Measurements from ENCODE around the gene TMEM60. TPM values are rescaled to one million over a fixed set of nuclear protein-coding genes. Genes with fewer than 3 reads are reported as not detected.

Gene TMEM60, protein sequence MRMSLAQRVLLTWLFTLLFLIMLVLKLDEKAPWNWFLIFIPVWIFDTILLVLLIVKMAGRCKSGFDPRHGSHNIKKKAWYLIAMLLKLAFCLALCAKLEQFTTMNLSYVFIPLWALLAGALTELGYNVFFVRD
- 10 to 100 TPM in 2 of 4 donors, 1 to 10 TPM in 1, under 1 TPM in 1; 0.51 to 27.6 (median 9.0) TPM for total RNA-seq

DNA sequence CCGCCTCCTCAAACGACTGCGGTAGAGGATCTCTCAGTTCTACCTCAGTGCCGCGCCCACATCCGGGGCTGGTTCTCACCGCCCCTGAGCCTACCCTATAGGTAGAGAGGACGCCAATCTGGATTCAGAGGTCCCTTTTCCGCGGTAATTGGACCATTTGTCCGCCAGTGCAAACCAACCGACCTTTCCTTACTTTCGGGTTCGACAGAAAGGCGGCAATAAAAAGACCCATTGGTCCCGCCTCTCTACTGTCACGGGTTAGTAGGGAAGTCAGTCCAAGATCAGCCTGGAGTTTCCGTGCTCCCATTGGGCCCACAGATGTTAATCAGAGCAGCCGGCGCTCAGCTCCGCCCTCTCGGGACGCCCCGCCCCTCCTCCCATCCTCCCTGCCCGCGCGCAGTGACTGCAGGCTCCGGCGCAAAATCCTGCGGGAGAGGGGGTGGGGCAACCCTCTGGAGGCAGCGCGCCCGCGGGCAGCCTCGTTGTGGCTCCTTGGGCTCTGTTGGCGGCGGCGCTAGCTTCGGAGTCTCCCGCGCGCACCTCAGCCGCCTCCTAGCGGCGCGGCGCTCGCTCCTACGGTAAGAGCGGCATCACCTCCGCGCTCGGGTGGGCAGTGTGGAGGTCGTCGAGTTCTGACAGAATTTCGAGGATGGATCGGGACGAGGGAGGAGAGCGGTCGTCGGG, at the start of gene TMEM60, which contains the start of gene PHTF2:
Gene TMEM60 (minus strand): TSS at position 41 of the 684 bp plus-strand sequence. CDS start 4,061 bp downstream, outside the sequence.
Gene PHTF2 (plus strand): TSS at position 380 of the 684 bp plus-strand sequence.
- H3K27ac ChIP-seq, result peak within 1 kb of the TSS; percentile 93
- H3K27me3 ChIP-seq, result no peaks in the 10 kb centered on the region
- peaks cover 0 to 5% of the 10 kb centered on the region in 2 donors for H3K4me1 ChIP-seq
- intact Hi-C loops (cut with DNase I; ENCODE audit: low total_unique reads), result no loop called here
- no peaks in the 10 kb centered on the region for H3K9me3 ChIP-seq
- peak; percentile 98 to 99 for DNase-seq
- peak within 1 kb of the TSS; percentile 62 to 90 for H3K4me3 ChIP-seq
- TF ChIP-seq POLR2A (IDR thresholded peaks at IDR 0.05), result peak; percentile 71 to 75
- TF ChIP-seq, protein P1, sequence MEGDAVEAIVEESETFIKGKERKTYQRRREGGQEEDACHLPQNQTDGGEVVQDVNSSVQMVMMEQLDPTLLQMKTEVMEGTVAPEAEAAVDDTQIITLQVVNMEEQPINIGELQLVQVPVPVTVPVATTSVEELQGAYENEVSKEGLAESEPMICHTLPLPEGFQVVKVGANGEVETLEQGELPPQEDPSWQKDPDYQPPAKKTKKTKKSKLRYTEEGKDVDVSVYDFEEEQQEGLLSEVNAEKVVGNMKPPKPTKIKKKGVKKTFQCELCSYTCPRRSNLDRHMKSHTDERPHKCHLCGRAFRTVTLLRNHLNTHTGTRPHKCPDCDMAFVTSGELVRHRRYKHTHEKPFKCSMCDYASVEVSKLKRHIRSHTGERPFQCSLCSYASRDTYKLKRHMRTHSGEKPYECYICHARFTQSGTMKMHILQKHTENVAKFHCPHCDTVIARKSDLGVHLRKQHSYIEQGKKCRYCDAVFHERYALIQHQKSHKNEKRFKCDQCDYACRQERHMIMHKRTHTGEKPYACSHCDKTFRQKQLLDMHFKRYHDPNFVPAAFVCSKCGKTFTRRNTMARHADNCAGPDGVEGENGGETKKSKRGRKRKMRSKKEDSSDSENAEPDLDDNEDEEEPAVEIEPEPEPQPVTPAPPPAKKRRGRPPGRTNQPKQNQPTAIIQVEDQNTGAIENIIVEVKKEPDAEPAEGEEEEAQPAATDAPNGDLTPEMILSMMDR (IDR thresholded peaks at IDR 0.05), result peak; percentile 50 to 68 (median 58)
- H3K36me3 ChIP-seq, result no peaks in the 10 kb centered on the region

DNA sequence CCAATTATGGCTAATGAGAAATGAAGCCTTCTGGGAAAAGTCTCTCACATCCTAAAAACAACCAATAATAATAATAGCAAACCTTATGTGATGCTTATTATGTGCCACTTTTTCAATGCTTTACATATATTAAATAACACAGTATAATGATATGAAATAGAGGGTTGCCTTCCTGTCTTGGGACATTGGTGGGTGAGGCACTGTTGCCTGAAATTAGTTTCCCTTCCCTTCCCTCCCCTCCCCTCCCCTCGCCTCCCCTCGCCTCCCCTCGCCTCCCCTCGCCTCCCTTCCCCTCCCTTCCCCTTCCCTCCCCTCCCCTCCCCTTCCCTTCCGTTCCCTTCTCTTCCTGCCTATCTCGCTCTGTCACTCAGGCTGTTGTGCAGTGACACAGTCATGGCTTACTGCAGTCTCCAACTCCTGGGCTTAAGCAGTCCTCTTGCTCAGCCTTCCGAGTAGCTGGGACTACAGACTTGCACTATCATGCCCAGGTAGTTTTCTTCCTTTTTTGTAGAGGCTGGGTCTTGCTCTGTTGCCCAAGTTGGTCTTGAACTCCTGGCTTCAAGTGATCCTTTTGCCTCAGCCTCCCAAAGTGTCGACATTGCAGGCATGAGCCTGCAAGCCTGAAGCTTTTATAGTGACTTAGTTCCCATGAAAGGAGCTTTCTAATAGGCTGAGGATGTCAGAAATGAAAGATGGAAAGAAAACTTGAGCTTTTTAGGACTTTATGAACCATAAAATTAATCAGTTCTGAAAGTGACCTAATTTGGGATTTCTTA, 48.3 kb upstream of the TMEM60 start:
- no peak for DNase-seq
- H3K27me3 ChIP-seq, result no peaks in the 10 kb centered on the region
- H3K27ac ChIP-seq, result no peak overlapping the region
- no peak overlapping the region for H3K4me3 ChIP-seq
- TF ChIP-seq, protein P1 (IDR thresholded peaks at IDR 0.05), result no peak
- H3K4me1 ChIP-seq, result no peaks in the 10 kb centered on the region
- no peaks in the 10 kb centered on the region for H3K9me3 ChIP-seq
- no peaks in the 10 kb centered on the region for H3K36me3 ChIP-seq
- intact Hi-C loops (cut with DNase I; ENCODE audit: low total_unique reads), result no loop called here

DNA sequence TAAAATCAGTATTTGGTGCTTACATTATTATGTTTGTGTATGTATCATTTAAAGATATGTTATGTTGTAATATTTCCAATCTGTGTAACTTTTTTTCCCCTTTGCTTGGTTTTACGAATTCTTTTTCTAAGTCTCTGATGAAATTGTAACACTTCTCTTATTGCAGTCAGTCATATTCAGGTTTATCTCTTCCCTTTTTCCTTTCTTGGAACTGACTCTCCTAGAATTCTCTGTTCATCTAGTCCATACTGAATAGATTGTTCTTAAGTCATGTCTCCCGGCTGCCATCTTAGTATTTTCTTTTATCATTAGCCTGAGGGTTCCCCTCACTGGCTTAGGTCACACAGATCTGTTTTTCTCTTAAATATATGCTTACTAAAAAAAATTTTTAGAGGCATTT, 45.0 kb upstream of the TMEM60 start:
- no peak for TF ChIP-seq POLR2A (IDR thresholded peaks at IDR 0.05)
- TF ChIP-seq, protein P1 (IDR thresholded peaks at IDR 0.05), result no peak
- intact Hi-C loops (cut with DNase I; ENCODE audit: low total_unique reads), result no loop called here
- no peak overlapping the region for H3K4me3 ChIP-seq
- H3K36me3 ChIP-seq, result no peaks in the 10 kb centered on the region
- H3K27me3 ChIP-seq, result no peaks in the 10 kb centered on the region
- no peak overlapping the region for H3K27ac ChIP-seq
- no peak for DNase-seq
- no peaks in the 10 kb centered on the region for H3K4me1 ChIP-seq
- no peaks in the 10 kb centered on the region for H3K9me3 ChIP-seq

DNA sequence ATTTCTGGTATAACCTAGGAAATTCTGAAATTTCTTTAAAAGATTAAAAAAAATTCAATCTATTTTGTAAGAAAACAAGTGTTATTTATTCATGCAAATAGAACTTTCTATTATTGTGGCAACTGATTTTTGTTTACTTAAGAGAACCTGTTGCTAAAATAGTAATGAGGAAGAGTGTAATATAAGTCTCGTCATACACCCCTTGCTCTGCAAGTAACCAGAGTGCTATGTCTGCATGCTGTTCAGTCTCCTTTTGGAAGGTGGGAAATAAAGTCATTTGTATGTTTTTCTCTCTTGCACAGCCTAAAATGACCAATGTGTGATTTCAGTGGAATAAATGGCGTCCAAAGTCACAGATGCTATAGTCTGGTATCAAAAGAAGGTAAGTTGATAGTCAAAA, 41.7 kb upstream of the TMEM60 start:
- TF ChIP-seq, protein P1 (IDR thresholded peaks at IDR 0.05), result no peak
- no peak for TF ChIP-seq POLR2A (IDR thresholded peaks at IDR 0.05)
- DNase-seq, result no peak
- no peaks in the 10 kb centered on the region for H3K4me1 ChIP-seq
- H3K4me3 ChIP-seq, result no peak overlapping the region
- intact Hi-C loops (cut with DNase I; ENCODE audit: low total_unique reads), result no loop called here
- H3K27me3 ChIP-seq, result no peaks in the 10 kb centered on the region
- no peaks in the 10 kb centered on the region for H3K9me3 ChIP-seq
- H3K27ac ChIP-seq, result no peak overlapping the region
- H3K36me3 ChIP-seq, result no peaks in the 10 kb centered on the region
